Coronary artery (tissue), 2 donors: ENCODE results near the gene GPR35.
"Not testable (repeated sequence)": the region's sequence is repeated elsewhere in the genome, so short reads cannot be mapped to it uniquely, and the experiment has no call there.

Experiments
- DNase-seq: peaks from one replicate; pipeline ENCODE4 v3.0.0-alpha.2; 2017; ENCODE audit warnings: low spot score
- H3K27ac ChIP-seq, 2 donors: fragments of 200-600 bp; sonication (generic); one replicate each; pipeline ENCODE4 v1.5.1; 2016 to 2019
- H3K4me3 ChIP-seq: fragments of 200-600 bp; sonication (generic); 2 replicates; pipeline ENCODE4 v1.5.1; 2016; ENCODE audit warnings: mild to moderate bottlenecking, moderate library complexity
- TF ChIP-seq, protein P1 (sequence below): fragments of 200-600 bp; sonication (generic); IDR thresholded peaks from one replicate; pipeline ENCODE4 v1.5.1; 2019; ENCODE audit warnings: antibody characterized with exemption

GPR35 gene

GRCh38 chr2:240664622-240665021 is 39.3 kb downstream of the GPR35 start:
- H3K27ac ChIP-seq = no peak overlapping the region
- no peak for DNase-seq
- TF ChIP-seq, protein P1, sequence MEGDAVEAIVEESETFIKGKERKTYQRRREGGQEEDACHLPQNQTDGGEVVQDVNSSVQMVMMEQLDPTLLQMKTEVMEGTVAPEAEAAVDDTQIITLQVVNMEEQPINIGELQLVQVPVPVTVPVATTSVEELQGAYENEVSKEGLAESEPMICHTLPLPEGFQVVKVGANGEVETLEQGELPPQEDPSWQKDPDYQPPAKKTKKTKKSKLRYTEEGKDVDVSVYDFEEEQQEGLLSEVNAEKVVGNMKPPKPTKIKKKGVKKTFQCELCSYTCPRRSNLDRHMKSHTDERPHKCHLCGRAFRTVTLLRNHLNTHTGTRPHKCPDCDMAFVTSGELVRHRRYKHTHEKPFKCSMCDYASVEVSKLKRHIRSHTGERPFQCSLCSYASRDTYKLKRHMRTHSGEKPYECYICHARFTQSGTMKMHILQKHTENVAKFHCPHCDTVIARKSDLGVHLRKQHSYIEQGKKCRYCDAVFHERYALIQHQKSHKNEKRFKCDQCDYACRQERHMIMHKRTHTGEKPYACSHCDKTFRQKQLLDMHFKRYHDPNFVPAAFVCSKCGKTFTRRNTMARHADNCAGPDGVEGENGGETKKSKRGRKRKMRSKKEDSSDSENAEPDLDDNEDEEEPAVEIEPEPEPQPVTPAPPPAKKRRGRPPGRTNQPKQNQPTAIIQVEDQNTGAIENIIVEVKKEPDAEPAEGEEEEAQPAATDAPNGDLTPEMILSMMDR = no peak

DNA sequence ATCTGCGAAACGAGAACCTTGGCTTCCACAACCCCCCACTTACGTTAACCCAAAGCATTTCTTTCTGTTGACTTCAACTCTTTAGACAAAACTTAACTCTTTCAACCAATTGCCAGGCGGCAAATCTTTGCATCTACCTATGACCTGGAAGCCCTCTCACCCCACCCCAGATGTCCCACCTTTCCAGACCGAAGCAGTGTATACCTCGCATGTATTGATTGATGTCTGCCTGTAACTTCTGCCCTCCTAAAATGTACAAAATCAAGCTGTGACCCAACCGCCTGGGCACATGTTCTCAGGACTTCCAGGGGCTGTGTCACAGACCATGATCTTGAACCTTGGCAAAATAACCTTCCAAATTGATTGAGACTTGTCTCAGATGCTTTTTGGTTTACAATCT is 45.1 kb downstream of the GPR35 start:
- no peak overlapping the region for H3K27ac ChIP-seq
- no peak for DNase-seq
- H3K4me3 ChIP-seq = no peak overlapping the region
- TF ChIP-seq, protein P1 = no peak

More at GRCh38 chr2:240664622-240665021, 39.3 kb downstream of the GPR35 start:
- H3K4me3 ChIP-seq = no peak overlapping the region

- no peak overlapping the region for H3K4me3 ChIP-seq
- no peak overlapping the region for H3K27ac ChIP-seq
- DNase-seq = no peak
- TF ChIP-seq, protein P1 = no peak
Measured at GRCh38 chr2:240670950-240671349, 45.7 kb downstream of the GPR35 start.

DNA sequence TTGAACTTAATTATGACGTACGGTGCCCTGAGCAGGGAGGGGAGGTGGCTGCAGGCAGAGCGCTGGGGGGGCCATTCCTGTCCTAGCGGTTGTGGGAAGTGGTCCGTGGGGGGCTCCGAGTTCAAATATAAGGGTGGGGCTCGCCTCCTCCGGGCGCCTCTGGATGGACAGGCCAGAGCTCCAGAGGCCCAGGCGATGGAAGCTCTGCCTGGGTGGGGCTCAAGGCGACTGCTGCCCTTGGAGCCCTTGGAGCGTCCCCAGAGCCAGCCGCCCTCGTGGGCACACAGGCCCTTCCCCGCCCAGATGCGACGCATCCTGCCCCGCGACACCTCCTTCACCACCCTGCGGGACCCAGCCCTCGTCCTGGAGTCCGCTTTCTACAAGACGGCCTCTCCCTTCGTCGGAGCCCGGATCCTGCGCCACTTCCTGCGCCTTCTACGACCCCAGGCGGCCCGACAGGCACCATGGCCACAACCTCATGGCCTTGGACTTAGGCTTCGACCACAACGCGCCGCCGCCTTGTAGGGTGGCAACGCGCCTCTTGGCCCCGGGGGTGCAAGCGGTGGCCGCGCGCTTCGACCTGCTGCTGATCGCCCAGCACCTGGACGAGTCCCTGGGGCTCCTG is 46.9 kb downstream of the GPR35 start:
- TF ChIP-seq, protein P1 = no peak
- Histone ChIP-seq H3K27ac (no peak overlapping the region), H3K4me3 (no peak overlapping the region)
- no peak for DNase-seq

- no peak overlapping the region for H3K27ac ChIP-seq
- DNase-seq = no peak
- H3K4me3 ChIP-seq = no peak overlapping the region
- TF ChIP-seq, protein P1 = no peak
Measured at GRCh38 chr2:240672701-240673190, 47.5 kb downstream of the GPR35 start.

GRCh38 chr2:240674461-240675184 is 49.3 kb downstream of the GPR35 start:
- DNase-seq, H3K4me3 ChIP-seq, H3K27ac ChIP-seq: not testable (repeated sequence)

DNA sequence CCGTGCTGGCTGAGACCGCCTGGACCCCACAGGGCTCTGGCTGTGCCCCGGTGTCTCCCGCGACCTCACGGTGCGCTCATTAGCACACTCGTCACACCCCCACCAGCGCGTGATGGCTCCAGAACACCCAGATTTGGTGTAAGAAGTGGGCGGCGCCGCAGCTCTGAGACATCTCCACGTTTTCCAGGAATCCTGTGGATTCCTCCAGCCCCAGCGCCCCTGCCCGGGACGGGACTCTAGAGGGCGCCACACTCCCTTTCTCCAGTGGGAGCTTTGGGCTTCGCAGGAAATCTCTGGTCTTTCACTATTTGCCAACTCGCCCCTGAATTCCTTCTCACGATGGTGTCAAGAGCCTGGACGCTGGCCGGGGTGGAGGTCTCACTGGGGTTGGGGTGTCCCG is 50.1 kb downstream of the GPR35 start:
- not testable (repeated sequence) for H3K27ac ChIP-seq, H3K4me3 ChIP-seq, DNase-seq

- not testable (repeated sequence) for H3K4me3 ChIP-seq, H3K27ac ChIP-seq, DNase-seq
Measured at GRCh38 chr2:240678043-240678442, 52.8 kb downstream of the GPR35 start.

- DNase-seq, H3K27ac ChIP-seq, H3K4me3 ChIP-seq: not testable (repeated sequence)
Measured at GRCh38 chr2:240678909-240679308, 53.6 kb downstream of the GPR35 start.

DNA sequence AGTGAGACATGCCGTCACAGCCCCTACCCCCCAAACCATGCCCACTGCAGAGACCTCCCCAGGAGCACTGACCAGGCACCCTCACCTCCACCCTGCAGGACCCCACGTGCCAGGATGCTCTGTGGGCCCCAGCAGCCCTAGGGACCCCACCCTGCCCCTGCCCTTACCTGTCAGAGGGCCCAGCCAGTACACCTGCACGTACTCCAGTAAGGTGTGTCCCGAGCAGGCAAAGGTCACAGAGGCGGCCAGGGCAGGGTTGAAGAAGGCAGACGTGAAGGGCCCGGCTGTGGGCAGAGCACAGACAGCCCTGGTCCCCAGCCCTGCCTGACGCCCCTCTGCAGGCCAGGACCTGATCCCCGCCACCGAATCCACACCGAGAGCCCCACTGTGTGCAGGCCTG is 54.9 kb downstream of the GPR35 start:
- not testable (repeated sequence) for DNase-seq, H3K4me3 ChIP-seq, H3K27ac ChIP-seq
